Testis (tissue), 2 donors: ENCODE results near the gene RRP1.

Experiments
- CTCF ChIP-seq, 3 experiments: fragments of 450-650 bp in 2 of 3; fragments of 200-600 bp in 1 of 3; sonication (generic) in 1 of 3; IDR thresholded peaks; one replicate each; pipeline ENCODE4 v1.5.1; 2016 to 2019; ENCODE audit warnings: antibody characterized with exemption in 3 of 3, mild to moderate bottlenecking in 2 of 3, moderate library complexity in 1 of 3
- POLR2A ChIP-seq: fragments of 450-650 bp; IDR thresholded peaks from one replicate; pipeline ENCODE4 v1.6.1; 2017; ENCODE audit warnings: antibody characterized with exemption, mild to moderate bottlenecking, moderate library complexity

DNA sequence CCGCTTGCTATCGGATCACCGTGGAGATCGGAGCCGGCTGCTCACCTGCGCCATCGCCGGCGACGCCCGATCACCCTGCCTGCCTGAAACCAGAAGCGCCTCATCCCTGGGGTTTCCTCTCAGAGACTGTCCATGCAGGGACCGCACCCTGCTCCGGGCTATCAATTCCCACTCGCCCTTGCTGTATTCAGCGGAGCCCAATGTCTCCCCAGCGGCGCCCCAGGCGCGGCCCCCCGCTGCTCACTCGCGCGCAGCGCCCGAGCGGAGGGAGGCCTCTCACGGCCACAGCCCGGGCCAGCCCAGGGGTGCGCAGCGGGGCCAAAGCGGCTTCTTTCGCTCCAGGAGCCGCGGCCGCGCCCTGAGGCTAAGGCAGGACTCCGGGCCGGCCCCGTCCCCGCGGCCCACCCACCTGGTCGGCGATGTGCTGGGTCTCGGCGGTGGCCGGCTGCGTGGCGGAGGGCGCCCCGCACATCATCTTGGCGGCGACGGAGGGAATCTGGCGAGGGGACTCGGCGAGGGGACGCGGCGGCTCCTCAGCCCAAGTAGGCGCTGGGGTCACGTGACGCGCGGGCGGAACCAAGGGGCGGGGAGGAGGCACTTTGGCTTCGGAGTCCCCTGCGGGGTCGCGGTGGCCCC, 13.5 kb upstream of the RRP1 start, which contains the start of gene CSTB:
- TF ChIP-seq CTCF (IDR thresholded peaks at IDR 0.05) (no peak), POLR2A (no peak)
